Activated CD4-positive, alpha-beta T cell treated with anti-CD3 and anti-CD28 coated beads for 4 hours (primary cell): ENCODE measurements around the gene RAPGEF1.

Experiments
- DNase-seq, 2 donors: peaks; one replicate each; pipeline ENCODE4 v3.0.0-alpha.2; 2020

Gene RAPGEF1

DNA sequence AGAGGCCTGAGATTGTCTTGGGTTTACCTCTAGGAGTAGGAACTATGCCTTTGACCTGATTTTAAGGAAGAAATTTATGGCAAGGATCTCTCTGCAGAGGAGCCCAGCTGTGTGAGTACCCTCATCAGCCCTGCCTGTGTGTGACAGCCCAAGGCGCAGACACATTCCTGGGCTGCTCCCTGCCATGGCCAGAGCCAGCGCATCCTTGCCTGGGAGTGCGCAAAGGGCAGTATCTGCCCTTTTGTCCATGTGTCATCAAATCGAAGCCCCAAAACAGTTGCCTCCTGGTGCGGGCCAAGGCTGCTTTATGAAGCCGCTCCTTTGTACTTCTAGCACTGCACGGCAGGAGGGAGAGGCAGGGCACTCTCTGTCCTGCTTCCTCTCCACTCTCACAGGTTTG is 142.6 kb downstream of the RAPGEF1 start:
- DNase-seq: no peak

DNA sequence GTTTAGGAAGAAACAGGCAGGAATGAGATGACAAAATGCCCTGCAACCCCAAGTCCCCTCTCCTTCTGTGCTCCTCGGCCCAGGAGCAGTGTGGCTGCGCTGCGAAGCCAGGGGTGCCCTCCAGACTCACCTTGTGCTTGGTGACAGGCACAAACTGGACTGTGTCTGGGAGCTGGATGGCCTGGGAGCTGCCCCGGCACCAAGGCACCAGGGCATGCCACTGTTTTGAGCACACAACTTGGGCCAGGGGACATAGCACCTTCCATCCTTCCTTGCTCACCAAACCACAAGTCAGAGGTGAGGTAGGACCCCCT is 143.5 kb downstream of the RAPGEF1 start:
- DNase-seq: no peak

DNA sequence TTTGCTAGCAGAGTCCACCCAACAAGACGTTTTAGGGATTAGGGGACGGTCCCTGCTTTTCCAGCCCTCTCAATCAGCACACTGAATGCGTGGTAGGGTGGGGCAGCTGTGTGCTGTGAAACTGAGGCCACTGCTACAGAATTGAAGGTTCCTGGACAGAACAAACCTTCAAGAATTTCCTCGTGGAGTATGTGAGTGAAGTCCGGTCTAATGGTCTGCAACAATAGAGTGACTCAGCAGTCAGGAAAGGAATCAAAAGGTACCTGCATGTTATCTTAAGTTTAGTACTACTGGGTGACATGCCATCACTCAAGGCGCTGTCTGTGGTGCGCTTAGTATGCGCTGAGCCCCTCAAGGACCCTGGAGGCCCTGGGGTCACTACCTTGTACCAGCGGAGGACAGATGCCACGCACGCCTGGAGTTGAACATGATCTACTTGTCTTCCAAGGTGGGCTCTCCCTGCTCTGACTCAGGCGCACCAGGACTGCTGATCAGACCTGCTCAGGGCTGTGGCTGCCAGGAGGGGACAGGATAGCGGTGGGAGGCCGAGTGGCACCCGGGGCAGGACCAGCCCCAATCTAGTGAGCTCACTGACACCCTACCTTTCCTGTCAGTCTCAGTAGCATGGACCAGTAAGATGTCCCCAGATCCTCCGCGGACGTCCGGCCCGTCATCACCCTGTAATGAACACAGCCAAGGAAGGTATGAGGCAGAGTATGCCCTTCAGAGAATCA is 144.0 kb downstream of the RAPGEF1 start:
- no peak for DNase-seq

DNA sequence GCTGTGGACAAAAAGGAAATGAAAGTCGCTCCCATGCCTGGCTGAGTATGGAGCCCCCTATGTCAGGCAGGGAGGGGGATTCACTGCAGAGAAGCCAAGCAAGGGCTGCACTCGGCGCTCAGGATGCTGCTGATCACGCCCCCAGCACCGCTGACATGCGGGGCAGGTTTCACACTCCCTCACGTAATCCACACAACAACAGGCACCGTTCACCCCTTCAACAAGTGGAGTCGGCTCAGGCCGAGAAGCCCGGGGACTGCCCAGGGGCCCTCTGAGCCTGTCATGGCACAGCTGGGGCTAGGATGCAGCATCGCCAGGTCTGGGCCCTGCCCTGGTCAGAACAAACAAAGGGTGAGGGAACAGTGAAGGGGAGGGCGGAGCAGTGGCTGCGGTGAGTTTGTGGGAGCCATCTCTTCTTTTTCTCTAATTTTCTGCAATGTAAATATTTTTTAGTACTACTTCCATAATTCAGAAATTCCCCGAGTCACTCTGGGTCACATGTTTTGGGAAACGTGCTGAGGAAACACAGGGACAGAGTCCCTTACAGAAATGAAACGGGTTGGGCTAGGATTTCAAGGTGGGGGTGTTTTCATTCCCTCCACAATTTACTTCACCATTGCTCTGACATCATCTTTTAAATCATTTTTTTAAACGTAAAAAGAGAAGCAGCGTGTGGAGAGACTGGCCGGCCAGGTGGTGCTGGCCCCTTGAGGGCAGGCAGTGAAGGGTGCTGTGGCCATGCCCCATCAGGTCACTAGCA is 144.8 kb downstream of the RAPGEF1 start:
- DNase-seq: no peak

DNA sequence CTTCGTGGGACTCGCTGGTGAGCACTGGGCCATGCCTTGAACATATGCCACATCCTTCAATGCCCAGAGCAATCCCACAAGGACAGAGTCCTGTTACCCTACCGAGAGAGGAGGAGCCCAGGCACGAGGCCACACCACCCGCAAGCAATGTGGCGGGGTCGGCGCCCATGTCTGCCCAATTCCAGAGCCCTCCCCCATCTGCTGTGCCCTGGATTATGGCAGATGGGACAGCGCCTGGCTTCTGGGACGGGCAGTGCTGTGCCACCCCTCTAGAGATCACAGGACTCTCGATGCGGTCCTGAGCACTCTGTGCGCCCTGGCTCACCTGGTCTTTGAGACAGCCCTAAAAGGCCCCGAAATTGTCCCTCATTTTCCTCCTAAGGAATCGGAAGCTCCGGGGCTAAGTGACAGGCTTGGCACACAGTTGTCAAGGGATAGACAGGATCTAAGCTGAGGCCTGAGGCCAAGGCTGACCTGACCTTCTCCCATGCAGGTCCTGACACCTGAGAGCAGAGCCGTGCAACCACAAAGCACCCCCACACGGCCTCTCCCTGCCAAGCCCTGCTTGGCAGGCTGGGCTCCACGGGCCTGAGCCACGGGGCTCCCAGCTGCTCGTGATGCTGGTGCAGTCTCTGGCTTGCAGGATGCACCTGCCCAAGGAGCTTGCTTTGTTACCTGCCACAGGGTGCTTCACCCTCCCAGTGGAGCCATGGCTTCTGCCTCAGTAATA is 145.8 kb downstream of the RAPGEF1 start:
- no peak for DNase-seq

DNA sequence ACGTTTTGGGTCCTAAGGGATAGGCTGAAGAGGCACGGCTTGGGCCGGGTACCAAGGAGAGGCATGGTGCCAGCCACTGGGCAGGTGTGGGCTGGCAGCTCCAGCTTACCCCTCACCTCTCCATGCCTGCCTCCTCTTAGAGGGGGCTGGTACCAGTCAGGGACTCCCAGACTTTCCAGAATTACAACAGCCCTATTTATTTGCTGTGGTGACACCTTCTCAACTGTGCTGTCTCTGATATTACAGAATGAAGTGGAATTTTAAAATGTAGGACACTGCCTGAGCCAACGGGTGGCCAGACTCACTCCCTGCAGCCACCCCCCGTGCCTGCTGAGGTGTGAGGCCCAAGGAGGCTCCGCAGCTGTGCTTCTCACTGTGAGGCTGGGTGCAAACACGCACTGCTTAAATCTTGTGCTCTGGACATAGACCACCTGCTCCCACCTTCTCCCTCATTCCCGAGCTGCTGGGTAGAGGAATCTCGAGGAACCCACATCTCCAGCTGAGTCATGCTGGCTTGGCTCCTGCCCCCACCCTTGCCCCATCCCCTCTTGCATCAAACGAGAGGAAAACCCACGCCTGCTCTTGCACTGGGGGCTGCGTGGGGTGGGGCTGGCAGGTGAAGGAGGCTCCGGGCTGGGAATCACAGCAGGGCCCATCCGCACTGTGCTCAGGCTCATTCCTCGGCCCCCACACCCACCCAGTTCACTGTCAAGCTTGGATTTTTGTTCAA is 146.6 kb downstream of the RAPGEF1 start:
- DNase-seq: no peak

DNA sequence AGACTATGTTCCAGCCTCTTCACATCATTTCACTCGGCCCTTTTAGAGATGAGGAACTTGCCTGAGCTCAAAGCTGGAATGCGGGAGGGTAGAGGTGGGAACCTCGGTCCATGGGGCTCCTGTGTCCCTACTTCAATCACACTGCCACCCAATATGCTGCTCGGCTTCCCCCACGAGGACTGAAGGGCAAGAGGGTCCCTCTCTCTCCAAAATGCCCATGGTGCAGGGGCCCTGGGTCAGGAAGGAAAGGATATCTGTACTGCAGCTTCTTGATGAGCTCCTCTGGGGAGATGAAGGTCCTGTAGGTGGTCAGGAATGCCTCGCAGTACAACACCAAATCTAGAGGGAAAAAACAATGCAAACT is 148.0 kb downstream of the RAPGEF1 start:
- DNase-seq: no peak

DNA sequence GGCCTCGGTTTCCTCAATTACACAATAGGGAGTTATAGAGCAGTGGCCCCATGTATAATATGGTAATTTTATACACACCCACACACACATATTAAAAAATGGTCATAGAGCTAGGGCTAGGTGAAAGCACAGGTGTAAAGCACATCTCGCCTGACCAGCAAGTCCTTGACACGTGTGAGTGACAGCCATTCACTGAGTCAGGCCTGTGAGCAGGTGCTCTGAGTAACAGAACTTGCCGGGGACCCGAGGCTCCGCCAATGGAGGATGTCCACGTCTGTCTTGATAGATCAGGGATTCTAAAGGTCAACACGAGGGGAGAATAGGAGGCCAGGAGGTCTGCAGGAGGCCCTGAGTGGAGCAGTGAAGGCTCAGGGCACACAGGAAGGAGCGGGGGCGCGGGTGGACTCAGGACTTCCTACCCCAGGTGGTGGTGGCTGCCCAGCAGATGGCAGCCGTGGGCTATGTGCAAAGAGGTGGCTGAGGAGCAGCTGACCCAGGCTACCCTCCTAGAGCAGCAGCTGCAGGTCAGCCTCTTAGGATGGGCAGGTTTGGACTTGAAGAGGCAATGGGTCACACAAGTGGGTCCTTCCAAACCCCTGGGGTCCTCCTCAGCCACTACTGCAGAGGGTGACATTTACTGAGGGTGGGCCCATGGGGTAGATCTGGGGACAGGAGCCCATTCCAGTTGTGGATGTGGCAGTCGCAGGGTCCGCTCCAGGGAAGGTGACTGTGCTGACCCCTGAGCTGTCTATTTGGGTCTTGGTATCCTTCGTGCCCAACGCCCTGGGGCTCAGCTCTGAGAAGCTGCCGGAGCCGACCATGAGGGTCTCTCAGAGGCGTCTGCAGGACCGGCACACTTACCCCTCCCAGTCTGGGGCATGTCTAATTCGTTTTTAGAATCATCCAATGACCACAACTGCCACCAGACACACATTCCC is 148.7 kb downstream of the RAPGEF1 start:
- peak; percentile 76 for DNase-seq

DNA sequence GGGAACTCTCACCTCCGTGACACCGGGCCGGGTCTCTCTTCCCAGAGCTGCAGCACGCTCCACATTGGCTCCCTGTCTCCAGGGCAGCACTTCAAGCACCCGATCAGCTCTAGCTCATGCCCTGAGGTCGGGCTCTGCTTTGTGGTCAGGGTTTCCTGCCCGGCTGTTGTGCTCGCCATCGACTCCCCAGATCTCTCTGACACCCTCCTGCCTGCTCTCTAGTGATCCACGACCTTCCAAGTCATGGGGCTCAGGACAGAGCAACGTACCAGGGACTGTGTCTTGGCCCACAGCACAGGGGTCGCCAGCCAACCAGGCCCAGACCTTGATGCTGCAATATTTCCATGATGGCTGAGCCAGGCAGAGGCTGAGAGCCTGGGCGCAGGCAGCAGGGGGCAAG is 149.4 kb downstream of the RAPGEF1 start:
- DNase-seq: no peak

DNA sequence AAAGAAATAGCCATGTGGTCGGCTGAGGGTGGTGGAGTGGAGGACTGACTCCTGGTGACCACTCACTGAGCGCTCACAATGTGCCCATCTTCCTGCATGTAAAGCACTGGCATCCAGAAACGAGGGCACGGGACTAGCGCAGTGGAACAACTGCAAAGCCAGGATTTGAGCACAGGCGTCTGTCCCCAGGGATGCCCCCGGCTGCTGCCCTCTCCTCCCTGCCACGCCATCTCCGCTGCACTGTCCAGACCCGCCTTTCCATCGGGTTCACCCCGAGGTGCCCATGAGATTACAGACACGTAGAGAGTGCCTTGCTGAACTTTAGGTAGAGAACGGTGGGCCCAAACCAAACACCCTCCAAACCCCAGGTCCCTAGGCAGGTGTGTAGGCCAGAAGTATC is 149.9 kb downstream of the RAPGEF1 start:
- no peak for DNase-seq

DNA sequence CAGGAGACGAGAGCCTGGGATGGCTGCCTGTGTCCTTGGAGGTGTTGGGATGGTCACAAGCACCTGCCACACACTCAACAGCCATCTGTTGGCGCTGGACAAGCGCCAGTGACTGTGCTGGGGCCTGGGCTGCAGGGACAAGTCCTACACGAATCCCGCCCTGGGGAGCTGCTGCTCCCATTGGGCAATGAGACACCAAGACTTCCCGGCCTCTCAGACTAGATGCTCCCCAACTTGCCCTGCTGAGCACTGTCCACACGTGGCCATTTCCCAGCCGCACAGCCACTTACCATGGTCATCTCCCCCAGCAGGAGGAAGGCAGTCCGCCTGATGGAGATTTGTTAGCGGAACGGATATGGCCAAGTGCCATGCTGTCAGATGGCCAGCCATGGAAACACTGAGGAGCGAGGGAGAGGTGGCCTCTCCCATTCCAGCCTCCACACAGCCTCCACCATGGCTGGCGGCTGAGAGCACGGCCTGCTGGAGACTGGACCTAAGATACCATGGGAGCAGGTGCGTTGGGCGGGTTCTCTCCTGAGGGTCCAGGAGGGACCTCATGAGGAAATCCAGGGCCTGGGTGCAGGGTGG is 150.7 kb downstream of the RAPGEF1 start:
- no peak for DNase-seq

DNA sequence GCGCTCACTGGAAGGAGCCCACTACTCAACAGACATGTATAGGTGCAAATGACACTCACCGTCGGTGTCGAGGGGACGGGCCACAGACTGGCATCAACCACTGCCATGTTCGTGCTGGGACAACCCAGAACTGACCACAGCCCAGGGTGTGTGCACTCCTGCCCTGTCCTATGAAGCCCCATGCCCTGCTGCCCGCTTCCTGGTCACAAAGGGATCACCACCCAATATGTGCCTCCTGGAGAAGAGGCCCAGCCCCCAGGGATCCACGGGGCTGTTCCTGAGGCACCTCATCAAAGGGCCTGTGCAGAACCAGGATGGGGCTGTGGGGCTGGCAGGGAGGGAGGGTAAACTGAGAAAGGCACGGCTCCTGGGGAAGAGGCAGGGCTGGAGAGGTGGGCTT is 151.5 kb downstream of the RAPGEF1 start:
- no peak for DNase-seq

DNA sequence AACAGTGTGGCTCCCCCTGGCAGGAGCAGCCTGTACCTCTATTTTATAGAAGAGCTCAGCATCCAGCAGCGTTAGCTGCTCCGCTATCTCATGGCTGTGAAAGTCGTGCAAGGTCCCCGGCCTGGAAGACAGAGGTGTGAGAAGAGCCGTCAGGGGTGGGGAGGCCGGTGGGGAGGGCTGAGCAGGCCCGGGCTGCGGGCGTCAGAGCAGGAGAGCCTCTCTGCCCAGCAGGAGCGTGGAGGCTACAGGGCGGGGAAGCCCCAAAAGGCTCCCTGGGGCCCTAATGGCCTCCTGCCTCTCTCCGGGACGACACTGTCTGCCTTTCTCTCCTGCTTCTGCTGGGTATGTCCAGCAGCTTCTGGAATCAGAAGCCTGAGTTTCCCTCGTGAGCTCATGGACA is 152.0 kb downstream of the RAPGEF1 start:
- no peak for DNase-seq

DNA sequence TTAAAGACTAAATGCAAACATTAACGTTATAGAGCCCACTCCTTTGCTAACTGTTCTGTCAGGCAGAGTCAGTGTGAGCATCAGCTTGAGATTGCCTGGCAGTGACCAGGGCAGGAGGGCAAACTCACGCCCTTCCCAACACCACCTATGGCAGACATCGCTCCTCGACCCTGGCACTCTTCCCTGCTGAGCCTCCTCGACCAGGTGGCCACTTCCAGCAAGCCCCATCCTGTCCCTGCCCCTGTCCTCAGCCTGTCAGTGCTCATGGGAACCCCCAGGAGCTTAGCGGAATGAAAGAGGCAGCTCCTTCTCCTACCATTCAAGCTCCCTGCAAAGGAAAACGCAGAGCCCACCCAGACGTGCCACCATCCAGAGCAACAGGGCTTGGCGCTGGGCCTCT is 152.5 kb downstream of the RAPGEF1 start:
- DNase-seq: no peak

DNA sequence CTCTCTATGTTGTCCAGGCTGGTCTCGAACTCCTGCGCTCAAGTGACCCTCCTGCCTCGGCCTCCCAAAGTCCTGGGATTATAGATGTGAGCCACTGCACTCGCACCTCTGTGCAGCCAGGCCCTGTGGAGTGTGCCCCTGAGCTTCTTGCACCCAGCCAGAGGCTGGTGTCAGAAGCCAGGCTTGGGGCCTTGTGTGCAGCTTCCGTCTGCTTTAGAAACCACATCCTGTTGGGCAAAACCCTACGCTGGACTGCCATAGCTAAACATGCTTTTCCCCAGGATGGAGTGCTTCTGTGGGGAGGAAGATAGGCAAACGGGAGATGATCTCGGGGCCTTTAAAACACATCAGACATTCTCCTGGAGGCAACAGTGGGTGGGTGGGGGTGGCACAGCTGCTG is 154.5 kb downstream of the RAPGEF1 start:
- DNase-seq: peak in 1 of 2 donors; percentile 21

DNA sequence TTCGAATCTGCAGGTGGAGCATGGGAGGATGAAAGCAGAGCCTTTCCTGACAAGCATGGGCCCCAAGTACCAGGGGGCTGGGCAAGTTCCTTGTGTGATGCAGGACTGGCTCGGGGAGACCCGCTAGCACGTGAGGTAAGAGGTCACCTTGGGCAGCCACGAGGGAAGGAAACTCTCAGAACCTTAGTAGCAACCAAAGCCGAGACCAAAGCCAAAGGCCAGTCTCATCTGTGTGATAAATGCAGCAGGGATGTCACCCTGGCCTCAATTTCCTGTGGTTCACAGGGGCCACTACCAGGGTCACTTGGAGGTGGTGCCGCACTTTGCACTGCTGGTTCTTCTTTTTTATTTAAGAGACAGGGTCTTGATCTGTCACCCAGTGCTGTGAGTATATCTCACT is 155.0 kb downstream of the RAPGEF1 start:
- no peak for DNase-seq

DNA sequence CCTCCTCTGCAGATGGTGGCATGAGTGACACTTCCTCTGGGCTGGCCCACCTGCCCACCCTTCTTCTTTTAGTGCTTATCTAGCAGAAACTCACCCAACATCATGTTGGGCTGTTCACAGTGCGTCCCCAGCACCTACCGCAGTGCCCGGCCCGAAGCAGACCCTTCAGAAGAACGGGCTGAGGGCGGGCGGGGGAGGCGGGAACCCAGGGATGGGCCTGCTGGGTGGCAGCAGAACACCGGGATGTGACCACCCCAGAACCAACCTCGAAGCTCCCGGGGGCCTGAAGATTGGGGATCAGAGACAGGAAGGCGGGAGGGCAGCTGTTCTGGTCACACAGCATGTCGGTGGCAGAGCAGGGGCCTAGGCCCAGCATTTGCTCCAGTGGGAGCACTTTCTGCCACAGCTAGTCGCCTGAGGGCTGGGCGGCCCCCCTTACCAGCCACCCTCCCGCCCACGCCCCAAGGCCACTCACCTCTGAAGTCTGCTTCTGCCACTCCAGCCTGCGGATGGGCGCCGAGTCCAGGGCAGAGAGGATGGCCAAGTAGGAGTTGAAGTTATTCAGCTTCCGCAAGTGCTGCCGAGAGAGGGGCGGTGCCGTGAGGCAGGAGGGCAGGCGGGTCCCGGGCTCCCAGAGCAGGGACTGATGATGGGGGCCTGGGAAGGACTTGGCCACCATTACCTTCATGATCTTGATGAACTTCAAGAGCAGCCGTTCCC is 155.9 kb downstream of the RAPGEF1 start:
- DNase-seq: no peak

DNA sequence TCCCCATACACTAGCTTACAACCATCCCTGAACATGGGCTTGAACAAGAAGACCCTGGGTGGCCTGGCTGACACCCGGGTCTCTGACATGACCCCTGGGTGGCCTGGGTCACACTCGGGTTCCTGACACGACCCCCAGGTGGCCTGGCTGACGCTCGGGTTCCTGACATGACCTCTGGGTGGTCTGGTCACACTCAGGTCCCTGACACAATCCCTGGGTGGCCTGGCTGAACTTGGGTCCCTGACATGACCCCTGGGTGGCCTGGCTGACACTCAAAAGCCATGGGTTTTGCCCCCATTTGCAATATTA is 156.6 kb downstream of the RAPGEF1 start:
- no peak for DNase-seq

DNA sequence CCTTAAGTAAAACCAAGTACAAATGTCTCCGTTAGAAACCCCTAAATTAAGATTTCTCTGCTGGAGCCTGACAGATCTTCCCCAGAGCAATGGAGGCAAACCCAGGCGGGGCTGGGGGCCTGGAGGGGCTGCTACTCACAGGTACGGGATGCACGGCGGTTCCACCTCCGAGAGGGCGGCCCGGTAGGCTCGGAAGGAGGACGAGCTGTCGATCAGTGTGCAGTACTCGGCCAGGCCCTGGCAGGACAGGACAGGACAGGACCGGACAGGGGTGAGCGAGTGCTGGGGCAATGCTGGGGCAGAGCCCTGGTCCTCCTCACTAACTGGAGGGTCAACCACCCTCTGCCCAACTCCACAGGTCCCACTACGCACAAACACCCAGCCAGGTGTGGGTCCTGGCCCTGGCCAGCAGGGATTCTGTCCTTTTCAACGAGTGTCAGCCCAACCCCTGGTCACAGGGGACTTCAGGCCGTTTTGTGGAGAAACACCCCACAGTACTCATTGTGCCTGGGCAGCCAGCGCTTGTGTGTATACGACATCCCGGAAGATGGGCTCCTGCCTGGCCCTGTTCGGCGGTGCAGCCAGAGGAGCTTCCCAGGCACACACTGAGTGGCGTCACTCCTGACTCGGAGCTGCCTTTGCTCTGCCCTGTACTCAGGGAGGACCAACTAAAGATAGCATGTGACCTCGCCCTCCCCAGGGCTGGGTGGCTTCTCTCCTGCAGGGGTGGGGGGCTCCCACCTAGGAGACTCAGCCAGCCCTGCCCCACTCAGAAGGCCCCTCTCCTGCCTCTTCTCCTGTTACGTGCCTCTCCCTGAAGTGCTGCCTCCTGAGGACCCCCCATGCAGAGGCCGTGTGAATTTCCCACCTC is 157.2 kb downstream of the RAPGEF1 start:
- DNase-seq: no peak

DNA sequence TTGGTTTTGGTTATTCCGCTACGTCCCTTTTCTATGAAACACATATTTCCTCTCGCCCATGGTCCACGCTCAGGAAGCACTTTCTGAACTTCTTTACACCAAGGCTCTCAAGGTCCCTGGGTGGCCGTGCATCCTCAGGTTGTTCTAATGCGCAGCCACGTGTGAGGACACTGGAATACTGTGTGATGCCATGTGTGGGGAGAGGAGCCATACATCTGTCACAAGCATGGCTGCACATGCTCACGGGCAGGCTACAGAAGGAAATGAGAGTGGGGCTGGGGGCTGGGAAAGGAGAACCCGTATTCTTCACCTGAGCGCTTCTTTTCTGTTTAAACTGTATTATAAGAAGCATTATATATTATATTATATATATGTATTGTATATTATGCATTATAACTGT is 157.8 kb downstream of the RAPGEF1 start:
- no peak for DNase-seq
